GM21515 (cell line): Measurements from ENCODE around the gene RABL3.
"Not testable (repeated sequence)": the region's sequence is repeated elsewhere in the genome, so short reads cannot be mapped to it uniquely, and the experiment has no call there.

Source experiments
- ATAC-seq: cut with Tn5 transposase; IDR thresholded peaks from one replicate; pipeline ENCODE4 v1.9.1; 2021; ENCODE audit not compliant: unreplicated experiment

Gene RABL3

DNA sequence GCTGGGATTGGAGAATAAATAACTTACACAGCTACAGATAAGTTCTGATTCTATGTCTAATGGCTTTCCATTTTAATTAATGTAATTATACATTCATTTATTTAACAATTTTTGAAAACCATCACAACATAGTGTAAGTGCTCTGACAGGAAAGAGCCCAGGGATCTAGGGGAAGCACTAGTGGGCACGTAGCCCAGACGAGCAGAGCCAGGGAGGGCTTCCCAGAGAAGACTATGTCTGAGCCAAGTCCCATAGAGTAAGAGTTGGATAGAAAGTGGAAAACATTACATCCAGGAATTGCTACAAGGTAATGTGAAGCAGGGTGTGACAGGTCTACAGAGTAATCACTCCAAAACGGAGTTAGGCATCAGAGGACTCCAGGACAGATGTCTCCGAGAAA, 57.4 kb downstream of the RABL3 start:
- no peak for ATAC-seq

DNA sequence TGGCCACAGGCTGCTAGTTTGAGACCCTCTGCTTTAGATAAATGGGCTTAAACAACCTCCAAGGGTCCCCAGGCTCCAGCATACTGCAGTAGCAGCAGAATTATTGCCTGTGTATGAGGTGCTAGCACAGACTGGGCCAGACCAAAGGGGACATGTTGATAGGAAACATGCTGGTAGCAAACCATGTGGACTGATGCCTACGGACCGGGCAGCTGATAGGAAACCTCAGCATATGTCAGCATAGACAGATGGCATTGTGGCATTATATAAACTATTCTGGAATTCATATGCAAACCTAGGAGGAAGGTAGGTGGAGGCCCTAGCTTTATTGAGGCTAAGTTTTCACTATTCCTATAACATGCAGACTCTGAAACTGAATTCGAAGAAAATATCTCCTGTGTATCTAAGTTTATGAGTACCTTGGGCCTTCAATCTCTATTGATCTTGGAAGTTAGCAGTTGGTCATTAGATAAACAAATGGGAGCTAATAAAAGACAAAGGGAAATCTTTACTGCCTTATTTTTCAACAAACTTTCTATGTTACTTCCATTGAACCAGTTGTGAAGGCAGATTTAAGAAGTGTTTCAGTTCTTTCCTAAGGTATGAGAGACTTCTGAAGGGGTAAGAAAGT, 58.5 kb downstream of the RABL3 start:
- ATAC-seq = no peak

DNA sequence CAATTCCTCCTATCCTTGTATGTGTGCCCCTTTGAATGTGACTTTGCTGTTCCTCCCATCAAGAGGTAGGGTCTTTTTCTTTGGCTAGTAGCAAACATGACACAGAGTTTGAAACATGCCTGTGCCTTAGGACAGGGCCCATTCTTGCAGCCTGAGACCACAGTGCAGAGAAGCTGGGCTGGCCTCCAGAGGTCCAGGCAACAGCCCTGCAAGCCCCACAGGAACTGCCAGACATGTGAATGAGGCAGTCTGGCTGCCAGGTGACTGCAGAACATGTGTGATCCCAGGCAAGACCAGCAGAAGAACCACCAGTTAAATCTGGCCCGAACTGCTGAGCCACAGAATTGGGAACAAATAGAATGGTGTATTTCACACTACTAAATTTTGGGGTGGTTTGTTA, 59.1 kb downstream of the RABL3 start:
- ATAC-seq = no peak

DNA sequence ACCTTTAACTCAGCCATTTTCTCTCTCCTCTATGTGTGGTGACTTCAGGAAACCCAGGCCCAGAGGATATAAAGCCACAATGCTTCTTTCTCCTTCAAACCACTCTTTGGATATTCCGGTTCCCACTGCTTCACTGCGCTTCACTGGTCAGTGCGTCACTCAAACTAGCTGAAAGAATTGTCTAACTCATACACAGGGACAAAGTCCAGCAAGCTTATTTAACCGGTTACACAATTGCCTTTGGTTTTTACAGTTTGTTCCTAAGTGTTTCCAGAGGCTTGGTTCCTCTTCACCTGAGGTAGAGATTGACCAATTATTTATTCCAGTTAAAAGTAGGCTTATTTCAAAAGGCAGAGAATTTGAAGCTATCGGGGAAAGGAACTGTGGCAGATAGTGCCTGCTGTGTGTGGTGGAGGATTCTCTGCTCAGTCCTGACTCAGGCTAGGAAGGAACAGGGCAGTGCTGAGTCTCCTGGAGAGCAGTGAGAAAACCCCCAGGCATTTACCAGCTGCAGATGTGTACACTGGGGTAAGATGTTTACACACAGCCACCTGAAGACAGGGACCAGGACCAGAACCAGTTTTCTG, 60.1 kb downstream of the RABL3 start, which contains the start of gene HGD:
TSS of gene HGD (minus strand) at position 145 of the 587 bp plus-strand sequence. CDS start at position 17, 128 bp downstream.
- ATAC-seq = no peak

DNA sequence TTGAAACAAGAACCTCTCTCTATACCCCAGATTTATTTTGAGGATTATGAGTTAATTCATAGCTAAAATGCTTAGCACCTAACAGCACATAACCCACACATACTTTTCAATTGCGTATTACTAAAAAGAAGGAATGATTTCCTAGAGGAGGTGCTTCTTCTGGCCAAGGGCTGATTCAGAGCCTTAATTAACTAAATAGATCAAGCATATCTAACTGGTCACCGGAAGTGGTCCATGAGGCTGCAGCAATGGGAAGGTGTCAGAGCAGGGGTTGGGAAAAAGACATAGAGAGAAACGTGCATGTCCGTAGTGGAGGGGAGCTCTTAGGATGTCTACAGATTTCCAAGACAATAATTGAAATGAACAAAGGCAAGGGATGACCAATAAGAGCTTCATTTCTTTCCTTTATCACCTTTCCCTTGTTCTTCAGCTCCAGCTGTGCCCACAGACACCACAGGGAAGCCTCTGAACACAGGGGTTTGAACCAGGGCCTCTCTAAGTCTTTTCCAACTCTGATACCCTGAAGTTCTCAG, 60.7 kb downstream of the RABL3 start:
- no peak for ATAC-seq

DNA sequence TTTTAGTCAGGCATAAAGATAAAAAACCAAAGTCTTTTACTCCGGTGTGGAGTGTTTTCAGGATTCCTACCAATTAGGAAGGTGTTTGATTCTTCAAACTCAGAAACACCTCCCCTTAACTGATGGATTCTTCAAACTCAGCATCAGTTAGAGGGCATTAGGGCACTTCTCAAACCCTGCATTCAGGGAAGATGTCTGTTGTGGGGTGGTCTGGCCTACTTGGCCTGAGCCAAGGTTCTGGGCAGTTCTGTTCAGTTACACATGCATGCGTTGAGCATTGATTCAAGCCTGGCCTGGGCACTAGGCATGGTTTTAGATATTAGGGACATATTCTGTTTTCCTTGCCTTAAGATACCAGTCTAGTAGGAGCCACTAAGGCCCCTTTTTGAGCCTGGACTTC, 61.3 kb downstream of the RABL3 start:
- ATAC-seq = no peak

DNA sequence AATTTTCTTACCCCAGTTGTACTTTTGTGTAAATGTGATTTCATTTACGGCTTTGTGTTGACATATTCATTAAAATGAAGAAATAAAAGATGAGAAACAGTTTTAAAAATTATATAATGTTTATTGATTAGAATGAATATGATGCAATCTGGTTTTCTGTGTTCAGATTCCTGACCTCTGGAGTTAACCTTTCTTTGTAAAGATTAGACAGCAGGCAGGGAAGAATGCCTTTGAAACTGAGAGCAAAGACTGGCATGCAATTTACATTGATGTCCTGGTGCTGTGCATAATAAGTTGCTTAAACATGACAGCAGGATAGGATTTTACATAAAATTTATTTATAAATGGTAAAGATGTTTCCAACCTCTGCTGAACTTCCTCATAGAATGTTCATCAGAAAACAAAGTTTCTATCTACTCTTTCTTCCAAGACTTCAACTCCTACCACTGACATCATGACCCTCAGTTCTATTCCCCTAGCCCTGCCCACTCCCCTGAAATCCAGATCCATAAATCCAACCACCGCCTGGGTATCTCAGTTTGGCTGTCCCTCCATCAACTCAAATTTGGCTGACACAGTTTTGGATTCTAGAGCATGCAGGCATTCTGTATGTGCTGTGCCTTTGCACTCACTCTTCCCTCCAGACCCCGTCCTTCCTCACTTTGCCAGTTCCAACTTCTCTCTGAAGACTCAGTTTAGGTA, 62.0 kb downstream of the RABL3 start:
- no peak for ATAC-seq

DNA sequence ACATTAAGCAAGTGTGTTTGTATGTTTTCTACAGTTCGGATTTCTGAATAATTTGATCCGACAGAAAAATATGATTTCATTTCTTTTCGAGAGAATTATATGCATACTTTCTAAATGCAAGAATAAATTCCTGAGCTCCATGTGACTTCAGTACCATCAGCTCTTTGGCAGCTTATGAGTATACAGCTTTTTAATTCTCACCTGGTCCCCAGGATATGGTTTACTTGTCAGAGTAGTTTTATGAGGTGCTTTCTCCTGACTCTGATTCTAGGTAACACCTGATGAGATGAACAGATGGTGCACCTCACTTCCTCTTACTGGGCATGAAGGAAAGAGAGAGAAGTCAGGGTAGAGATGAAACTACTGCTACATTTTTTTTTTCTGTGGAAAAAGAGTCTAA, 63.3 kb downstream of the RABL3 start:
- ATAC-seq = no peak

DNA sequence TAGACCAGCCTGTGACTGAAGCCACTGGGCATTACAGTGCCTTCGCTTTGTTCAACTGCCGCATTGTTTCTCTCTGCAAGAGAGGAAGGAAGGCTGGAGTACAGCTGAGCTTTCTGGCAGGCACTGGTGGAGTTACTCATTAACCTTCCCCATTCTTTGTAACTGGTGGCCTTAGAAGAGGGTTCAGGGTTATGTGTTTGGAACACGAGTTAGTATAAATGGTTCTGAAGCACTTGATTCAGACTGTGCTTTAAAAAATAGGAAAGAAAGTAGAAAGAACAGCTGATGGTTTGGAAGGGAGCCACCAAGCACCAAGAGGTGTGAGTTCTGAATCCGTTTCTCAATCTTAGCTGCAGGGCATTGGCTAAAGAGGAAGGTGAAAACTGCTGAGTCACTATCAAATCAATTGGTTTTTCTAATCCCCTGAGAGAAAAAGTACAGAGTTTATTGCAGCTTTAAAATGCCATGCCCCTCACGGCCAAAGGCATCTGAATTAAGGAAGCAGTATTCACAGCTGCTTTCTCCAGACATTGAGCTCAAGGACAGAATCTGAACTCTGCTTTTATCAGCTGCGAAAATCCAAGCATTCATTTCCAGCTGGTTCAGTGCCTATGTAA, 63.9 kb downstream of the RABL3 start:
- ATAC-seq = peak; percentile 90

DNA sequence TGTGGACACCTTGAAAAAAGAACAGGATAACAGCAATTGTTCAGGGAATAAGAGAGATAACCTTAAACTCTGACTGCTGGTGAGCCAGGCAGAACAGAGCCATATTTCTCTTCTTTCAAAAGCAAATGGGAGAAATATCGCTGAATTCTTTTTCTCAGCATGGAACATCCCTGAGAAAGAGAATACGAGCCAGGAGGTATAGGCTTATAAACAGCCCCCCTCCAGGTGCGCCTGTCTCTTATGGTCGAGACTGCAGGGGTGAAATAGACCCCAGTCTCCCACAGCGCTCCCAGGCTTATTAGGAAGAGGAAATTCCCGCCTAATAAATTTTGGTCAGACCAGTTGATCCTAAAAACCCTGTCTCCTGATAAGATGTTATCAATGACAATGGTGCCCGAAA, 65.1 kb downstream of the RABL3 start:
- ATAC-seq = not testable (repeated sequence)

DNA sequence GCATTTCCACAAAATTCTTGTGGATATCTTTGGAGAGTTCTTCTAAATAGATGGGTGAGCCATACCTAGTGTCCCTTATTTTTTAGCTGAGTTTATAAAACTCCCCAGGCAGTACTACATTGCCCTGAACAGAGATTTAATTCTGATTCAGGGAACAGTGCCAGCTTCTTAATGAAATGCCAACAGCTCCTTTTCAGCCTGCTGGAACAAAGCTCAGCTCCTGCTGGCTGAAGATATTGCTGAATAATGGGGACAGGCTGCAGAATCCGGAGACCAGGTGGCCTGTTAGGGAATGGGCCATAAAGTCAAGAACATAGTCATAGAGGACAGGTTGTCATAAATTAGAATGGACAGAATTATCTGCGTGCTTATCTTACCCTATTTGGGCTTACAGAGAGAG, 69.2 kb downstream of the RABL3 start:
- ATAC-seq = no peak

DNA sequence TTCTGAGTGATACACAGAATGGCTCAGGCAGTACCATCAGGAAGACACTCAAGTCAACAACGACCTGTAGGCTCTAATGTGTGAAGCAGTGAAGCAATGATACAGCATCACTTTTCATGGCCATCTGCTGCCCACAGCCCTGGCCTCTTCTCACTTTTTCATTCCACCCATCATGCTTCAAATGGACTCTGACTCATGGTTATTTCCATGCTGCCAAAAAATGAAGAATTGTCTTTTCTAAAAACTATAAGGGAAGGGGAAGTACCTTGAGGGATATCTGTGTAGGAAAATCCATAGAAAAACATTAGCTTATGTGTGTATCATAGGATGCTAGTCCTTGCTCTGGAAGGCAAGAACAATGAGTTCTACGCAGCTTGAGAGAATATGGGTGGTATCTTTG, 71.7 kb downstream of the RABL3 start:
- no peak for ATAC-seq

DNA sequence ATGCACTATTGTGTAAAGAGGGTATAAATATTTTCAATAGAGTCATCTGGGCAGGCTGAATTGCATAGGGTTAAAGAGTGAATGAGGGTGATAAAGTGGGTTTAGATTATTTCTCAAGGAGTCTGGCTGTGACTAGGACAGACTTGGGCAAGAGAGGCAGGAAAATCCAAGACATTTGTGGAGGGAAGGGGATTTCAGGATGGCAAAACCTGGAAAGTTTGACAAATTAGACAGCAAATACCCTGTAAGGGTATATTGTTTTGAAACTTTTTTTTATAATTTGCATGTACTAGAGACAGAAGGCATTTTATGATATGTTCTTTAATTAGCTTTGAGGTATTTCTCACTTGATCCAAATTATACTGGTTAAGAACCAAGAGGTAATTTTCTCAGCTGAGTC, 77.4 kb downstream of the RABL3 start:
- ATAC-seq = no peak

DNA sequence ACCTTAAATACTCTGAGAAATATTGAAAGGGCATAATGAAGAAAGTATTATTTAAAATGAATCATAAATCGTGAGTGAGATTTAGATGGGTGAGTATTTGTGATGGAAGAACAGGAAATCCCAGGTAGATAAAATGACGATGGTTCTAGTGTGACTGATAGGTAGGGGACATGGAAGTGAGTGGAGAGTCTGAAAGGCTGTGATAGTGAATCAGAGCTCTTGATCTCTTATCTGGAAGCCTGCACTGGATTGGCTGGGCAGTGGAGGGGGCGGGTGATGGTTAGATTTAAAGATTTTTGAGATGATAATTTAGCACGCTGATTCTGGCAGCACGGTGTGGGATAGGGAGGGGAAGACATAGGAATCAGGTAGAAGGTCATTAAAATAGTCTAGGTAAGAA, 80.4 kb downstream of the RABL3 start:
- no peak for ATAC-seq

DNA sequence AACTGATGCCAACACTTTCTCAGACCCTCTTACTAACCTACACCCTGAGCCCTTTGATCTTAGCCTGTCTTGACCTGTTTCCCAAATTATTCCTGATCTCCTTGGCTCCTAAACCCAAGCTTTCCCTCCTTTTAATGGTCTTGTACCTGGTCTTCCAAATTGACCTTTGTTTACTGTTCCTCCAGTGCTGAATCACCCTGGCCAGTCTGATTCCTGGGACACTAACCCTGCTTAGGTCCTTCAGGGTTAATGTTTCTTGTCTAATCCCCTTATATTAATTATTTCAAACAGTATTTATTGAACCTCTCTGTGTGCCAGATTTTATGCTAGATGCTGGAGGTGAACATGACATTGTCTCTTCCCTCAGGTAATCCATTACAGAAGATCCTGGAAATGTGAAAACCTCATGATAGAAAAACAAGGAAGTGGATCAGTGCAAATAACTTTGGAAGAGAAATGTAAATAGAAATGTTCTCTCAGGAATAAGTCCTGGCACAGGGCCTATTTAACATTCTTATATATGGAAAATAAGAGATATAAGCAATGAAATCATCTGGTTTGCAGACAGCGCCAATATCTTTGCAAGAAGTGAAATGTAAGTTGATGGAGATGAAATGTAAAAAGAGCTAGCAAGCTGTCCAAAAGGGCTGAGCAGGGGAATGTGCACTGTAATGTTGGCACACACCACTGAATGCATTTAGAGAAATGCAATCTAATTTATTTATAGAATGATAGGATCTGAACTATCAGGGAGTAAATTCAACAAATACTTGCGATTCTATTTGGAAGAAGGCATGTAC, 81.0 kb downstream of the RABL3 start:
- no peak for ATAC-seq

DNA sequence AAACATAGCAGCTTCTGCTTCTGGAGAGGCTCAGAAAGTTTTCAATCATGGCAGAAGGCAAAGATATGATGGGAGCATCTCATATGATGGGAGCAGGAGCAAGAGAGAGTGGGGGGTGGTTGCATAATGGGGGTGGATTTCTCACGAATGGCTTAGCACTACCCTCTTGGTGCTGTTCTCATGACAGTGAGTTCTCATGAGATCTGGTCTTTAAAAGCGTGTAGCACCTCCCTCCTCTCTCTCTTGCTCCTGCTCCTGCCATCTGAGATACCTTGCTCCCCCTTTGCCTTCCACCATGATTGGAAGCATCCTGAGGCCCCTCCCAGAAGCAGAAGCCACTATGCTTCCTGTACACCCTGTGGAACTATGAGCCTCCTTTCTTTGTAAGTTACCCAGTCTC, 82.5 kb downstream of the RABL3 start:
- ATAC-seq = no peak

DNA sequence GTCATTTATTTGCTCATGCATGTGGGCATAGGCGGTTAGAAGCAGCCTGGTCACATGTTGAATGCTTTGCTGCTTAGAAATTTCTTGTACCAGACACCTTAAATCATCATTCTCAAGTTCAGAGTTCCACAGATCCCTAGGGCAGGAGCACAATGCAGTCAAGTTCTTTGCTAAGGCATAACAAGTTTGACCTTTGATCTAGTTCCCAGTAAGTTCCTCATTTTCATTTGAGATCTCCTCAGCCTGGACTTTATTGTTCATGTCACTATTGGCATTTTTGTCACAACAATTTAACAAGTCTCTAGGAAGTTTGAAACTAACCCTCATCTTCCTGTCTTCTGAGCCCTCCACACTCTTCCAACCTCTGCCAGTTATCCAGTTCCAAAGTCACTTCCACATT, 83.0 kb downstream of the RABL3 start:
- ATAC-seq = no peak

DNA sequence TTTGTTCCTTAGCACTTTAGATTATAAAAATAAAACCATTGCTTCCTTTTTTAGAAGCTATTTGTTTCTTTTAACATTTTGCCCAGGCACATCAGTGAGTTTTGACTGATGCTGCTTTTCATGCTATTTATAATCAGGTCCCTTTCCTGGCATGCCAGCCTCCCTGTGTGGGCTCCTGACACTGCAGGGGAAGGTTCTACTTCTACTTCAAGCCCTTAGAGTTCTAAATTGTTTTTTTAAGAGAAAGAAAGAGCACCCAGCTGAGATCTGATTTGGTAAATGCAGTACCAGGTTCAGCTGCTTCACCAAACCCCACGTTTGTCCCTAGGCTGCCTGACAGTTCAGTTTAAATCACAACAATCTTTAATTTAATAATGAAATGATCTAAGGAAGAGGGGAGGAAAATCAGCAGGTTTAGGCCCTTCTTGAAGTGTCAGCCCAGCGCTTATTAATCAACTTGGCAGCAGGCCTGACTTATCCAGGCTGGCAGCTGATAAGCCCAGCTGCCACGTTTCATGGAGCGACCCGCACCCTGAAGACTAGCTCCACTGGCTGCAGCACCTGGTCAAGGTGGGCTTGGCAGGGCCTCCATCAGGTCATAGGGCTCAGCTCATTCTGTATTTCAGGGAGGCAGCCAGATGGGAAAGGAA, 89.3 kb downstream of the RABL3 start:
- ATAC-seq = no peak

DNA sequence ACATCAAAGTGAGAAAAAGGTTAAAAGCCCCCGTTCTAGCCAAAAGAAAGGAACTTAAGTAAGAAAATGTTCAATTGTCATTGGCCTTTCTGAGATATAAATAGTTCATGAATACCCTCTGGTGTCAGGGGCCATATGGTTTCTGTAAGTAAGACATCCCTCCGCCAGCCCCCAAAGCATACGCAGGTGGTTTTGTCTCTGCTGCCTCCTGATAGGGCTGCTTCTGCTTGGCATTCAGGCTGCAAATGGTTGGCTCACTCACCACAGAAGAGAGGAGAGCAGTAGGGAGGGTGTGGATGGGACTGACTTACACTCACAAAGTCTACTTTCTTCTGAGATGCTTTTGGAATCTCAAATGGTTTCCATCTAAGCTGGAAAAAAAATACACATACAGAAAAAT, 90.0 kb downstream of the RABL3 start:
- ATAC-seq = no peak

DNA sequence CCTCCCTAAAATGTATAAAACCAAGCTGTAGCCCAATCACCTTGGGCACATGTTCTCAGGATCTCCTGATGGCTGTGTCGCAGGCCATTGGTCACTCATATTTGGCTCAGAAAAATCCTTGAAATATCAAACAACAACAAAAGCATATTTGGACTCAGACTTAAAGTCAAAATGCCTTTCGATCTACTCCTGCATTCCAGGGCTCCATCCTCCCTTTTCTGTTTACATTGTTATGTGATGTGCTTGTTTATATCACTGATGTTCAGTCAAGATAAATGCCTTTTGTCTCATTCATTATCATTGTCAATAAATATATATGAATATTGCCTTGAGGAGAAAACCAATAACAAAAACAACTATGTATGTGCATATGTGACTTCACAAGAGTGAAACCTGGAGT, 92.0 kb downstream of the RABL3 start:
- no peak for ATAC-seq

DNA sequence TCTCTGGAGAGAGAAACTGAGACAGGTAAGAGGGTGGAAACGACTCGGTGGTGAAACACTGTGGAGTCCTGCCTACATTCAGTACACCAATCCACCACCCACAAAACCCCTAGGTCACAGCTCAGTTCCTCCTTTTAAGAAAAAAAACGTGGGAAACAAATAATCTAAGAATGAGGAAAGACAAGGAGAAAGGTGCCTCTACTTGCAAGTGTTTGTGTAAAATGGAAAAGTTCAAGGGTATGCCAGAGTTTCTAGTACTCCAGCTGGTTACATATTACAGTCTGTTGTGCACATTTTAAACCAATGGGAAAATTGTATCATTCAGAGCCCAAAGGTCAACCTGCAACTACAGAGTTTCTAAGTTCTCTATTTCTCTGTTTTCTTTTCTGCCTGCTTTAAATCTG, 92.5 kb downstream of the RABL3 start:
- no peak for ATAC-seq
